Measurements from ENCODE around the gene ZEB1. TPM values are rescaled to one million over a fixed set of nuclear protein-coding genes. Genes with fewer than 3 reads are reported as not detected.

ZEB1 gene
- total and polyA plus RNA-seq, 2 donors from 2014 or later, result 5.5 to 43.0 TPM

- intact Hi-C loops (cut with DNase I), result no loop called here
- no peak for FAIRE-seq
These were observed 118.9 kb downstream of the ZEB1 start for GRCh38 chr10:31437959-31438358.

GRCh38 chr10:31451766-31452165 is 132.8 kb downstream of the ZEB1 start:
- no peak for FAIRE-seq
- Histone ChIP-seq H3K4me3 (ENCODE audit: low read length in 3 of 3) (no peak overlapping the region), H3K27me3 (ENCODE audit: control insufficient read depth, insufficient read depth, low read length) (no peaks in the 10 kb centered on the region), H3K4me1 (ENCODE audit: control insufficient read depth in 2 of 3, insufficient read depth in 2 of 3, low read depth in 1 of 3, low read length in 3 of 3) (no peaks in the 10 kb centered on the region), H3K9ac (ENCODE audit: low read length in 3 of 3) (no peak overlapping the region), H3K9me3 (ENCODE audit: control insufficient read depth in 2 of 3, insufficient read depth in 1 of 3, low read length in 3 of 3) (peaks cover 0 to 1% (median 0%) of the 10 kb centered on the region in 3 donors), H3K36me3 (ENCODE audit: control insufficient read depth in 2 of 3, insufficient read depth in 3 of 3, low read length in 3 of 3) (no peaks in the 10 kb centered on the region), H3K27ac (ENCODE audit: low read depth in 2 of 2, low read length in 2 of 2) (no peak overlapping the region)
- TF ChIP-seq CTCF (IDR thresholded peaks at IDR 0.05; ENCODE audit: borderline replicate concordance, extremely low read depth, insufficient read depth), result no peak
- no peak for DNase-seq
- intact Hi-C loops (cut with DNase I), result no loop called here

More at GRCh38 chr10:31437959-31438358, 118.9 kb downstream of the ZEB1 start:
- H3K4me3 ChIP-seq (ENCODE audit: low read length in 3 of 3), result no peak overlapping the region
- H3K27ac ChIP-seq (ENCODE audit: low read depth in 2 of 2, low read length in 2 of 2), result no peak overlapping the region
- no peak for DNase-seq
- H3K9ac ChIP-seq (ENCODE audit: low read length in 3 of 3), result no peak overlapping the region
- H3K4me1 ChIP-seq (ENCODE audit: control insufficient read depth in 2 of 3, insufficient read depth in 2 of 3, low read depth in 1 of 3, low read length in 3 of 3), result no peaks in the 10 kb centered on the region
- no peaks in the 10 kb centered on the region for H3K27me3 ChIP-seq (ENCODE audit: control insufficient read depth, insufficient read depth, low read length)
- TF ChIP-seq CTCF (IDR thresholded peaks at IDR 0.05; ENCODE audit: borderline replicate concordance, extremely low read depth, insufficient read depth), result no peak
- peaks cover 0 to 9% (median 0%) of the 10 kb centered on the region in 3 donors for H3K9me3 ChIP-seq (ENCODE audit: control insufficient read depth in 2 of 3, insufficient read depth in 1 of 3, low read length in 3 of 3)
- H3K36me3 ChIP-seq (ENCODE audit: control insufficient read depth in 2 of 3, insufficient read depth in 3 of 3, low read length in 3 of 3), result no peaks in the 10 kb centered on the region

DNA sequence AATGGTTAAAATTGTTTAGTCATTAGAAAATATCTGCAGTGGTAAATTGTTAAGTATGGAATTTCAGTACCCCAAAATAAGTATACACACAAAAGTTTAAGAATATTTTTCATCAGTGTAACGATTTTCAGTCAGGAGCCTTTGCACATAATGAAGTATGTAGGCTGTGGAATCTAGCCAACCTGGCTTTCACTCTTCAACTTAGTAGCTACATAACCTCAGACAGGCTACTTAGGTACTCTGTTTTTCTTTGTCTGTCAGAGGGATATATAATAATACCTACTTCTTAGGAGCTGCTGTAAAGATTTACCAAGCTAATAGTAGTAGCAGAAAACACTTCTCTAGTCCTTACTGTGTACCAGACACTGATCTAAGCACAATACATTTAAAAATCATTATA is 137.5 kb downstream of the ZEB1 start:
- no peak for TF ChIP-seq CTCF (IDR thresholded peaks at IDR 0.05; ENCODE audit: borderline replicate concordance, extremely low read depth, insufficient read depth)
- Histone ChIP-seq H3K4me1 (ENCODE audit: control insufficient read depth in 2 of 3, insufficient read depth in 2 of 3, low read depth in 1 of 3, low read length in 3 of 3) (peaks cover 0 to 2% (median 0%) of the 10 kb centered on the region in 3 donors), H3K36me3 (ENCODE audit: control insufficient read depth in 2 of 3, insufficient read depth in 3 of 3, low read length in 3 of 3) (no peaks in the 10 kb centered on the region), H3K4me3 (ENCODE audit: low read length in 3 of 3) (no peak overlapping the region), H3K9ac (ENCODE audit: low read length in 3 of 3) (no peak overlapping the region), H3K9me3 (ENCODE audit: control insufficient read depth in 2 of 3, insufficient read depth in 1 of 3, low read length in 3 of 3) (peaks cover 0 to 2% (median 0%) of the 10 kb centered on the region in 3 donors), H3K27me3 (ENCODE audit: control insufficient read depth, insufficient read depth, low read length) (no peaks in the 10 kb centered on the region), H3K27ac (ENCODE audit: low read depth in 2 of 2, low read length in 2 of 2) (no peak overlapping the region)
- FAIRE-seq, result no peak
- no peak for DNase-seq
- intact Hi-C loops (cut with DNase I), result no loop called here

DNA sequence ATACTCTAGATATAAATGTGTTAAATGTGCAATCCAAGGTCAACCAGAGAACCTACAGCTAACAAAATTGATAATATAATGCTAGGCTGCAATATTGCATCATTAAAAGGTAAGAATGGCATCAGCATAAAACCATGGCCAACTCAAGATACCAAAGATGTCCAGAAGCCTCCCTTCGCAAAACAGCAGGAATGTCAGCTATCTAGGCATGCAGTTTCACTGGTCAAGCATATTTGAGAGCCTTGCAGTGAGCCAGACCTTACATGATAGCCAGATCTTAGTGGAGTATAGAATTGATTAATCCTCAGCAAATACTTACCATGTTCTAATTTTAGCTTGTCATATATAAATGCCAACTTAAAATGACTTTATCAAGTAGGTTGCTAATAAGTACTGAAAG is 138.8 kb downstream of the ZEB1 start:
- Histone ChIP-seq H3K9me3 (ENCODE audit: control insufficient read depth in 2 of 3, insufficient read depth in 1 of 3, low read length in 3 of 3) (peaks cover 0 to 2% (median under 1%) of the 10 kb centered on the region in 3 donors), H3K4me1 (ENCODE audit: control insufficient read depth in 2 of 3, insufficient read depth in 2 of 3, low read depth in 1 of 3, low read length in 3 of 3) (peaks cover 0 to 2% (median 0%) of the 10 kb centered on the region in 3 donors), H3K9ac (ENCODE audit: low read length in 3 of 3) (no peak overlapping the region), H3K4me3 (ENCODE audit: low read length in 3 of 3) (no peak overlapping the region), H3K27ac (ENCODE audit: low read depth in 2 of 2, low read length in 2 of 2) (no peak overlapping the region), H3K36me3 (ENCODE audit: control insufficient read depth in 2 of 3, insufficient read depth in 3 of 3, low read length in 3 of 3) (no peaks in the 10 kb centered on the region), H3K27me3 (ENCODE audit: control insufficient read depth, insufficient read depth, low read length) (no peaks in the 10 kb centered on the region)
- FAIRE-seq, result no peak
- DNase-seq, result no peak
- TF ChIP-seq CTCF (IDR thresholded peaks at IDR 0.05; ENCODE audit: borderline replicate concordance, extremely low read depth, insufficient read depth), result no peak
- intact Hi-C loops (cut with DNase I), result no loop called here
